Left lung (tissue), 10 donors: ENCODE measurements around the gene ME3. TPM values are rescaled to one million over a fixed set of nuclear protein-coding genes. Genes with fewer than 3 reads are reported as not detected.
A peak's percentile ranks its signal among the peaks of the same experiment; 100 is the strongest.

Experiments
- ATAC-seq: fragments of 200-7000 bp; cut with Tn5 transposase; one replicate; pipeline ENCODE4 v1.9.1; 2020; ENCODE audit warnings: moderate library complexity
- DNase-seq, 4 donors: peaks; one replicate each; pipeline ENCODE4 v3.0.0-alpha.2; 2013 to 2020
- H3K27ac ChIP-seq, 2 donors: fragments of 200-600 bp; sonication (generic) in 1 of 2; one replicate each; pipeline versions ENCODE4 v1.5.0 to v1.8.0; 2020 to 2021
- H3K27me3 ChIP-seq, 2 donors: fragments of 200-600 bp; sonication (generic) in 1 of 2; one replicate each; pipeline versions ENCODE4 v1.5.0 to v1.8.0; 2020 to 2021
- H3K36me3 ChIP-seq, 2 donors: fragments of 200-600 bp; sonication (generic) in 1 of 2; one replicate each; pipeline versions ENCODE4 v1.5.0 to v1.8.0; 2020 to 2021
- H3K4me1 ChIP-seq, 2 donors: fragments of 200-600 bp; one replicate each; pipeline ENCODE4 v1.8.0; 2021
- H3K4me3 ChIP-seq, 2 donors: fragments of 200-600 bp; sonication (generic) in 1 of 2; one replicate each; pipeline versions ENCODE4 v1.5.0 to v1.8.0; 2020 to 2021; ENCODE audit warnings: mild to moderate bottlenecking in 1 of 2
- H3K9me3 ChIP-seq, 2 donors: fragments of 200-600 bp; sonication (generic) in 1 of 2; one replicate each; pipeline versions ENCODE4 v1.5.0 to v1.8.0; 2020 to 2021
- CTCF ChIP-seq, 2 donors: fragments of 200-600 bp; sonication (generic) in 1 of 2; IDR thresholded peaks; one replicate each; pipeline versions ENCODE4 v1.5.0 to v1.8.0; 2021; ENCODE audit warnings: antibody characterized with exemption in 2 of 2
- intact Hi-C, 2 donors: fragments of 100-400 bp; cut with DNase I; formaldehyde crosslinking; loops; one replicate each; pipeline versions ENCODE4 v1.11.2 to v1.14.2; 2022
- polyA plus RNA-seq, 6 donors: library from polyadenylated mRNA; unstranded; fragments of 120-200 nt; gene quantifications; one replicate each; pipeline ENCODE4 v1.2.1, GENCODE V29; 2013; ENCODE audit not compliant: insufficient read length in 6 of 6
- total RNA-seq, 2 donors: library from RNA; stranded (reverse); fragmentation: NEBNext Ultra II Directional; extraction: Animal tissue kit (Norgen Biotek cat#: 25700); gene quantifications; one replicate each; pipeline ENCODE4 v1.2.1, GENCODE V29; 2021
- donor health status: DM: no; HTN: yes; CAD: no.
- donor health status: DM: no; HTN: no; CAD: no.

Gene ME3
- total and polyA plus RNA-seq, 8 donors: 21.6 to 44.6 (median 30.5) TPM

- ATAC-seq (peak; percentile 59), DNase-seq (no peak)
- no peak for TF ChIP-seq CTCF (IDR thresholded peaks at IDR 0.05)
- no peaks in the 10 kb centered on the region for H3K9me3 ChIP-seq
- H3K27me3 ChIP-seq: no peaks in the 10 kb centered on the region
- H3K4me1 ChIP-seq: peaks cover 10 to 12% of the 10 kb centered on the region in 2 donors
- no peaks in the 10 kb centered on the region for H3K36me3 ChIP-seq
- peak overlapping the region; percentile 60 to 71 for H3K27ac ChIP-seq
- intact Hi-C loops: no loop called here
- H3K4me3 ChIP-seq: no peak overlapping the region
These were observed 113.0 kb downstream of the ME3 start for GRCh38 chr11:86559311-86559945.

- H3K4me1 ChIP-seq: peaks cover 10 to 12% of the 10 kb centered on the region in 2 donors
- intact Hi-C loops: no loop called here
- no peak for TF ChIP-seq CTCF (IDR thresholded peaks at IDR 0.05)
- no peaks in the 10 kb centered on the region for H3K9me3 ChIP-seq
- H3K27ac ChIP-seq: peak overlapping the region; percentile 60 to 71
- no peak for ATAC-seq
- no peaks in the 10 kb centered on the region for H3K27me3 ChIP-seq
- no peak overlapping the region for H3K4me3 ChIP-seq
- no peaks in the 10 kb centered on the region for H3K36me3 ChIP-seq
- DNase-seq: no peak
These were observed 113.6 kb downstream of the ME3 start for GRCh38 chr11:86558841-86559240.

GRCh38 chr11:86558207-86558606 lies 114.2 kb downstream of the ME3 start:
- peak overlapping the region; percentile 20 to 71 for H3K27ac ChIP-seq
- no peaks in the 10 kb centered on the region for H3K36me3 ChIP-seq
- intact Hi-C loops: no loop called here
- no peaks in the 10 kb centered on the region for H3K9me3 ChIP-seq
- ATAC-seq: peak; percentile 51
- no peaks in the 10 kb centered on the region for H3K27me3 ChIP-seq
- DNase-seq: no peak
- H3K4me1 ChIP-seq: peaks cover 10 to 12% of the 10 kb centered on the region in 2 donors
- no peak for TF ChIP-seq CTCF (IDR thresholded peaks at IDR 0.05)
- no peak overlapping the region for H3K4me3 ChIP-seq

GRCh38 chr11:86555866-86556265 lies 116.5 kb downstream of the ME3 start:
- Histone ChIP-seq H3K27ac (no peak overlapping the region), H3K27me3 (no peaks in the 10 kb centered on the region), H3K9me3 (no peaks in the 10 kb centered on the region), H3K36me3 (no peaks in the 10 kb centered on the region), H3K4me3 (no peak overlapping the region), H3K4me1 (peaks cover 22% of the 10 kb centered on the region in 2 donors)
- intact Hi-C loops: no loop called here
- no peak for DNase-seq
- no peak for ATAC-seq
- TF ChIP-seq CTCF (IDR thresholded peaks at IDR 0.05): no peak

- H3K36me3 ChIP-seq: no peaks in the 10 kb centered on the region
- H3K4me1 ChIP-seq: peaks cover 22 to 26% of the 10 kb centered on the region in 2 donors
- DNase-seq (no peak), ATAC-seq (no peak)
- no peaks in the 10 kb centered on the region for H3K9me3 ChIP-seq
- no peaks in the 10 kb centered on the region for H3K27me3 ChIP-seq
- intact Hi-C loops: no loop called here
- H3K4me3 ChIP-seq: no peak overlapping the region
- no peak overlapping the region for H3K27ac ChIP-seq
- no peak for TF ChIP-seq CTCF (IDR thresholded peaks at IDR 0.05)
These were observed 117.0 kb downstream of the ME3 start for GRCh38 chr11:86555401-86555800.
